HEK293 (cell line): ENCODE data around the gene LSMEM2.

Experiments used
- CTCF ChIP-seq: fragments of 450-650 bp; formaldehyde crosslinking; IDR thresholded peaks from 2 replicates; pipeline ENCODE4 v1.5.1; 2016; ENCODE audit warnings: missing biosample characterization, missing genetic modification characterization
- MEIS1 ChIP-seq: sonication (generic); formaldehyde crosslinking; IDR thresholded peaks from 2 replicates; pipeline ENCODE4 v1.8.1; 2022; ENCODE audit warnings: missing genetic modification reagents, mild to moderate bottlenecking, borderline replicate concordance
- TCF7L2 ChIP-seq: IDR thresholded peaks from 2 replicates; pipeline ENCODE4 v1.6.1; 2011; ENCODE audit warnings: low read depth, mild to moderate bottlenecking, inconsistent platforms, low read length, moderate library complexity, borderline replicate concordance
- ZBTB6 ChIP-seq: fragments of 450-650 bp; formaldehyde crosslinking; IDR thresholded peaks from 2 replicates; pipeline ENCODE4 v1.5.1; 2017; ENCODE audit warnings: missing biosample characterization, missing genetic modification characterization
- ZNF18 ChIP-seq: fragments of 450-650 bp; formaldehyde crosslinking; IDR thresholded peaks from 2 replicates; pipeline ENCODE4 v1.5.1; 2016; ENCODE audit warnings: missing biosample characterization, missing genetic modification characterization
- ZNF274 ChIP-seq, 2 experiments: fragments of 200-500 bp in 1 of 2; fragments of 450-650 bp in 1 of 2; sonication (Bioruptor generic) in 1 of 2; formaldehyde crosslinking in 1 of 2; IDR thresholded peaks; 2 replicates each; pipeline versions ENCODE4 v1.5.1 to v1.6.1; 2014 to 2016; ENCODE audit warnings: borderline replicate concordance in 1 of 2, inconsistent platforms in 1 of 2, low read length in 1 of 2, missing biosample characterization in 1 of 2, missing genetic modification characterization in 1 of 2
- ZNF510 ChIP-seq: fragments of 450-650 bp; formaldehyde crosslinking; IDR thresholded peaks from 2 replicates; pipeline ENCODE4 v1.5.1; 2018; ENCODE audit warnings: mild to moderate bottlenecking, missing genetic modification characterization, missing biosample characterization; ENCODE audit not compliant: insufficient replicate concordance

GRCh38 chr3:50317300-50317699 lies 38.4 kb downstream of the LSMEM2 start:
- TF ChIP-seq ZNF510 (no peak), MEIS1 (no peak), CTCF (tag by site-specific recombination) (no peak), ZBTB6 (no peak), ZNF18 (tag by site-specific recombination) (no peak), TCF7L2 (no peak), ZNF274 (IDR thresholded peaks at IDR 0.05; ENCODE audit: low read length) (no peak), ZNF274 (tag by site-specific recombination; IDR thresholded peaks at IDR 0.05; ENCODE audit: borderline replicate concordance) (no peak)
